Measurements from ENCODE around the gene AGRN.
"Not testable (repeated sequence)": the region's sequence is repeated elsewhere in the genome, so short reads cannot be mapped to it uniquely, and the experiment has no call there.

The AGRN gene

GRCh38 chr1:1053682-1054081, 33.8 kb downstream of the AGRN start:
- DNase-seq (ENCODE audit: low spot score): no peak

GRCh38 chr1:1054099-1054700, 34.3 kb downstream of the AGRN start:
- no peak for DNase-seq (ENCODE audit: low spot score)

GRCh38 chr1:1054971-1055370, 35.1 kb downstream of the AGRN start:
- no peak for DNase-seq (ENCODE audit: low spot score)

GRCh38 chr1:1055841-1056736, 36.2 kb downstream of the AGRN start:
- no peak for DNase-seq (ENCODE audit: low spot score)

- DNase-seq (ENCODE audit: low spot score): not testable (repeated sequence)
Measured at GRCh38 chr1:1057769-1058087, 37.8 kb downstream of the AGRN start.

- no peak for DNase-seq (ENCODE audit: low spot score)
Measured at GRCh38 chr1:1058088-1058905, 38.4 kb downstream of the AGRN start.

GRCh38 chr1:1058921-1059493, 39.1 kb downstream of the AGRN start:
- no peak for DNase-seq (ENCODE audit: low spot score)

GRCh38 chr1:1059494-1060280, 39.8 kb downstream of the AGRN start:
- DNase-seq (ENCODE audit: low spot score): peak; percentile 89

- DNase-seq (ENCODE audit: low spot score): no peak
Measured at GRCh38 chr1:1060281-1061000, 40.5 kb downstream of the AGRN start.

DNA sequence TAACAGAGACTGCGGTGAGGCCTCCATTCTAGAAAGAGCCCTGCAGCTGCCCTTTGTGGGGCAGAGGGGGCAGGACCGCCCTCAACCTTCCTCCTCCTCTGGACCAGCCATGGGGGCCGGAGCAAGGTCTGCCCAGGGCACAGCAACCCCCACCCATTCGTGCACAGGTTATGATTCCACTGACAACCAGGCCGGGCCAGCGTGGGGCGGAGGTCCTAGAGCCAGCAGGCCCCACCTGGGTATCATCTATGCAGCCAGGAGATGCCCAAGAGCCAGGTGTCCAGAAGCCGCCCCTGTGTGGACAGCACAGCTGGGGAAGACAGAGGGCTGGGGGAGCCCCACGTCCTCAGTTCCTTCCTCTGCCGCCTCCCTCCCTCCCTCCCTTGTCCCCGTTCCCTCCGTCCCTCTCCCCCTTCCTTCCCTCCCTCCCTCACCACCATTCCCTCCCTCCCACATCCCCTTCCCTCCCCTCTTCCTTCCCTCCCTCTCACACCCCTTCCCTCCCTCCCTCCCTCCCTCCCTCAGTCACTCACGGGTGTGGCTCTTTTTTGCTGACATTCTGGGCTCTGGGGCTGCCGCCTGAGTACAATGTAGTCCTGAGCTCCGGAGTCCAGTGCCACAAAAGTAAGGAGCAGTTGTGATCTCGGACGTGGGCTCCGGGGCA, 41.9 kb downstream of the AGRN start:
- no peak for DNase-seq (ENCODE audit: low spot score)

DNA sequence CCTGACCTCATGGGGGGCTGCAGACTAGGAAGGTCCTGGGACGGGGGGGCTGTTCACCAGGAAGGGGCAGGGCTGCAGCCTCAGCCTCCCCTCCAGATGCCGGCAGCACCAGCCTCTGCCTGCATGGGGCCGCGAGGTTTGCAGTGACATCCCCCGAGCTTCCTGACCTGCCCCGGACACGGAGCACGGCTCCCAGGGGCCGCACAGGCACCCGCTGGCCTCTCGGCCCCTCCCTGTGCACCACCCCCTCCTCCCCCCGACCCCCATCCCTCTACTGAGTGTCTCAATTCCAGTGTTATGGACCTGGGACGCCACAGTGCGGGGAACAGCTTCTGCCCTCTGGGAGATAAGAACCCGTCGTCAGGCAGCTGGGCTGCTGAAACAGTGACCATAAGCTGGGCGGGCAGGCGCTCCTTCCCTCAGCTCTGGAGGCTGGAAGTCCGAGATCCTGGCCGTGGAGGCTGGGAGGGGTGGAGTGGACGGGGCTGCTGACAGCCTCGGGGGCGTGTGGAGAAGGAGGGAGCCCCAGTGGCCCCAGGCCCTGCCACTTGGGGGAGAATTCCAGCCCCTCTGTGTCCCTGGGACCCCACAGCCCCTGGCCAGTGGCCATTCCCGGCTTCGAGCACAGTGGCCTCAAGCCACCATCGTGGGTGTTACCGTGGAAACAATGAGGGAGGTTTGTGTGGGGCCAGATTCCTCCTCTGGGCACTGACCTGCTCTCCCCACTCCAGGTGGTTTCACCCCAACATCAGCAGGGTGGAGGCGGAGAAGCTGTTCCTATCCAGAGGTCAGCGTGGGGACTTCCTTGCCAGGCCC, 42.6 kb downstream of the AGRN start:
- no peak for DNase-seq (ENCODE audit: low spot score)

DNA sequence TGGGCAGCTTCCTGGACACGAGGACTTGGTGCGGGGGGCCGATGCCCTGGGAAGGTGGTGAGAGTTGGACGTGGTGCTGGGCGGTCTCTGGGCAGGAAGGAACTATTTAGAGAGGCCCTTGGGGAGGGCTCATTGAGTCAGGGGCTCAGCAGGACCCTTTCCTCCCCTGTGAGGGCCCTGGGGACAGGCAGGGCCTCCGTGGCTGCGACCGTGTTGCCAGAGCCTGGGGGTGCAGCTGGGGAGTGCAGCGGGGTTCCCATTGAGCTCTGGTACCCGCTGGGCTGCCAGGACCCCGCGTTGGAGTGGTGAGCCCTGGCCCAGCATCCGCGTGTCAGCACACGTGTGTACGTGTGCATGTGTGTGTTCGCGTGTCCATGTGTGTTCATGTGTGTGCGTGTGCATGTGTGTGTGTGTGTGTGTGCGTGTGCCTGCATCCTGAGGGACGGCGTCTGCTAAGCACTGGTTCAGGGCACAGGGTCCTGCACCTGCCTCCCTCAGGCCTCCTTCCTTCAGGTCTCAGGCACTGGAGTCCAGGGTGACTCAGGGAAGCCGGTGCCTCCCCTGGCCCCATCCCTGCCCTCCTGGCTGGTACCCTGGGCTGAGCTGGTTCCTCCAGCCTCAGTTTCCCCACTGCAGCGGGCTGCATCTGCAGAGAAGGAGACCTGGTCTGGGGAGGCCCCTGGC, 43.5 kb downstream of the AGRN start:
- DNase-seq (ENCODE audit: low spot score): no peak

DNA sequence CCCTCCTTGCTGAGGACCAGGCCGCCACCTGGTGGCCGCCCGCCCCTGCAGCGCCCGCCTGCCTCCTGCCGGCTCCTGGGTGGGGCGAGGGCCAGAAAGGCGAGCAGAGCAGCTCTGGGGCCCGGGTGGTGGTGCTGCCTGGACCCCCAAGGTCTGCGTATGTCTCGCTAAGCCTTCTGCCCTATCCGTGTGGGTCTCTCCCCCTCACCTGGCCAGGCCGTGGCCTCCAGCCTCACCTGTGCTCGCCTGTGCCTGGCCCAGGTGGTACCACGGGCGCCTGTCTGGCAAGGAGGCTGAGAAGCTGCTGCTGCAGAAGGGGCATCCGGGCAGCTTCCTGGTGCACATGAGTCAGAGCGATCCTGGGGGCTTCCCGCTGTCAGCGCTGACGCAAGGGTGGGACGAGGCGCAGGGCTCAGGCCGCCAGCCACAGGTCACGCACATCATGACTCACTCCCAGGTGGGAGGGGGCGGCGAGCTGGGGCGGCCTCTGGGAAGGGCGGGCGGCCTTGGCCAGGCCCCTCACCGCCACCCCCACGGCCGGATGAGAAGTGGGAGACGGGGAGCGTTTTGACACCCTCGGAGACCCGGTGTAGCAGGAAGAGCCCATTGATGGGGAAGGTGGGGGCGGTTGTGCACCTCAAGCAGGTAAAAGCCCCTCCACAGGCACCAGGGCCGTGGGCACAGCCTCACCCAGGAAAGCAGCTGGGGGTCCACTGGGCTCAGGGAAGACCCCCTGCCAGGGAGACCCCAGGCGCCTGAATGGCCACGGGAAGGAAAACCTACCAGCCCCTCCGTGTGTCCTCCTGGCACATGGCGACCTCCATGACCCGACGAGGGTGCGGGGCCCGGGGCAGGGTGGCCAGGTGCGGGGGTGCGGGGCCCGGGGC, 44.3 kb downstream of the AGRN start:
- peak; percentile 86 for DNase-seq (ENCODE audit: low spot score)

DNA sequence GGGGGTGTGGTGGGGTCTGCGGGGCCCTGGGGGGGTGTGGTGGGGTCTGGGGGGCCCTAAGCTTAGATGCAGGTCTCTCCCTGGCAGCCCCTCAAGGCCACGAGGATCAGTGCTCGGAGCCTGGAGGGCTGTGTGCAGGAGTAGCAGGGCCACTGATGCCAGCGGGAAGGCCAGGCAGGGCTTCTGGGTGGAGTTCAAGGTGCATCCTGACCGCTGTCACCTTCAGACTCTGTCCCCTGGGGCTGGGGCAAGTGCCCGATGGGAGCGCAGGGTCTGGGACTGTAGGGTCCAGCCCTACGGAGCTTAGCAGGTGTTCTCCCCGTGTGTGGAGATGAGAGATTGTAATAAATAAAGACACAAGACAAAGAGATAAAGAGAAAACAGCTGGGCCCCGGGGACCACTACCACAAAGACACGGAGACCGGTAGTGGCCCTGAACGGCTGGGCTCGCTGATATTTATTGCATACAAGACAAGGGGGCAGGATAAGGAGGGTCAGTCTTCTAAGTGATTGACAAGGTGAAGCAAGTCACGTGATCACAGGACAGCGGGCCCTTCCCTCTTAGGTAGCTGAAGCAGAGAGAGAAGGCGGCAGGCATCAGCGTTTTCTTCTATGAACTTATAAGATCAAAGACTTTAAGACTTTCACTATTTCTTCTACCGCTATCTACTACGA, 45.5 kb downstream of the AGRN start:
- no peak for DNase-seq (ENCODE audit: low spot score)

- not testable (repeated sequence) for DNase-seq (ENCODE audit: low spot score)
Measured at GRCh38 chr1:1065940-1066304, 46.0 kb downstream of the AGRN start.

DNA sequence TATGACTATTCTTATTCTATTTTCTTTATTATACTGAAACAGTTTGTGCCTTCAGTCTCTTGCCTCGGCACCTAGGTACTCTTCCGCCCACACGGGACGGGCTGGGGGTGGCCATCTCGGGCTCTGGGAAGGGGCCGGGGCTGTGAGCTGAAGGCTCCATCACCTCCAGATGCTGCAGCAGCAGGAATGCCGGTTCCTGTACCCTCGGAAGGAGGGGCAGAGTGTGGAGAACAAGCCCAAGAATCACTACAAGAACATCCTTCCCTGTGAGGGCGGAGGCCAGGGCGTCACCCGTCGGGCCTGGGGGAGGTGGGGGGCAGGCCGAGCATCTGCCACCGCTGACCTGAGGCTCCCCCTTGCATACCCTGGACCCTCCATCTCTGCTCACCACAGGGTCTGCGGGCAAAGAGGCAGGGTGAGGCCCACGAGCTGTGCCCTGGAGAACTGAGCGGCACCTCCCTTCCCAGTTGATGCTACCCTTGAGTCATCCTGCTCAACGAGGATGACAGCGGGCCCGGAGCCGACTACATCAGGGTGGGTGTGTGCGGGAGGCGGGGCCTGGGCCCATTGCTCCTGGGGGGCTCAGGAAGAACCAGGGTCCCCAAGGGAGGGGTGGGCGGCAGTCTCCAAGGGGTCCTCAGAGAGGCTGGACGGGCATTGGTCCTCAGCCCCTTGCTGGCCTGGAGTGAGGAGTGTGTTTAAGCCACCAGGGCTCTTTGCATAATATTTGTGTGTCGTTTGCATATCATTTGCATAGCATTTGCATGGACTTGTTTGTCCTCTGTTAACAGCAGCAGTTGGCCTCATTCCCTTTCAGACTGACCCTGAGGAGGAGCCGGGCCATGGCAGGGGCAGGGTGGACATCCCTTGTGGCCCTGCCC, 46.7 kb downstream of the AGRN start:
- no peak for DNase-seq (ENCODE audit: low spot score)
